HG02571 (cell line): ENCODE measurements around the gene WWTR1.

Source experiments
- ATAC-seq: cut with Tn5 transposase; IDR thresholded peaks from one replicate; pipeline ENCODE4 v1.9.1; 2021; ENCODE audit warnings: mild to moderate bottlenecking, moderate library complexity; ENCODE audit not compliant: unreplicated experiment

Gene WWTR1

DNA sequence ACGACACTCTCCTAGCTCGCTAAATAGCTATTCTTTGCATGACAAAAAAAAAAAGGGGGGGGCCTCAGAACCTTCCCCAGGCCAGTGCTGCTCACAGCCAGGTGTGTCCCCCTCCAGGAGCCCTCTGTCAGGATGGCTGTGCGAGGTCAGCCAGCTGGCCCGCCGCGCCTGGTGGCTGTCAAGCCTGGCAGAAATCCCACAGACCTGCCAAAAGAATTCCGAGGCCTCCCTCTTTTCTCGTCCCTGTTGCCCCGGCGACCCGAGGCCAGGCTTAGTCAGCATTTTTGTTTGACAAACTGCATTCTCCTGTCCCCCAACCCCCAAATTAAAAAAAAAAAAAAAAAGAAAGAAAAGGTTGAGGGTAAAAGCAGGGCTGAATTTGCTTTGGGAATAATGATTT is 121.4 kb downstream of the WWTR1 start:
- no peak for ATAC-seq

DNA sequence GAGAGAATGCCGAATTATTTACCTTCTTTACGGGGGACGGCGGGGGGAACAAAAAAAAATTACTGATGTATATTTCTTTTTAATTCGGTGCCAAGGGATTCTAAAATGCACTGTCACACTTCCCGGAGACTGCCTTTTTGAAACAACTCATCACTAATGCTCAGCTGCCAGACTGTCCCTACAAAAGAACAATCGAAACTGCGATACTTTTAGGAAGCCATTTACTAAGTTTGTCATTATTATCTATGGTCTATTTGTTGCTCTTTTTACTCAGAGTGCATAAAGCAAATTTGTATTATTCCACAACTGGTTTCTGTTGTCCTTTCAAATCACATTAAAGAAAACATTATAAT is 122.5 kb downstream of the WWTR1 start:
- ATAC-seq: no peak

- ATAC-seq: no peak
These were observed 123.0 kb downstream of the WWTR1 start for GRCh38 chr3:149534671-149535332.

DNA sequence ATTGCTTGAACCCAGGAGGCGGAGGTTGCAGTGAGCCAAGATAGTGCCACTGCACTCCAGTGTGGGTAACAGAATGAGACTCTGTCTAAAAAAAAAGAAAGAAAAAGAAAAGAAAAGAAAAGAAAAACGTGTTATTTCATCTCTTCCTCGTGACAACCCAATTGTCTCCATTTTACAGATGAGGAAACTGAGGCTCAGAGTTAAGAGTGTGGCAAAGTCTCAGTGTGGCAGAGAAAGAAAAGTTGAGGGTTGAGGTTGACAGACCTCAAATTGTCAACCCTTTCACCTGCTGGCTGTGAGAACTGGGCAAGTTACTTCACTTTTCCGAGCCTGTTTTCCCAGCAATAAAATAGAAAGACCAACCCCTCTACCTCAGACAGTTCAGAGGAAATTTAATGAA is 123.7 kb downstream of the WWTR1 start:
- ATAC-seq: no peak

- no peak for ATAC-seq
These were observed 125.2 kb downstream of the WWTR1 start for GRCh38 chr3:149532489-149533180.

GRCh38 chr3:149529099-149529498 is 128.7 kb downstream of the WWTR1 start:
- ATAC-seq: no peak

- no peak for ATAC-seq
These were observed 129.5 kb downstream of the WWTR1 start for GRCh38 chr3:149528340-149528650.

- no peak for ATAC-seq
These were observed 130.1 kb downstream of the WWTR1 start for GRCh38 chr3:149527531-149528339.

DNA sequence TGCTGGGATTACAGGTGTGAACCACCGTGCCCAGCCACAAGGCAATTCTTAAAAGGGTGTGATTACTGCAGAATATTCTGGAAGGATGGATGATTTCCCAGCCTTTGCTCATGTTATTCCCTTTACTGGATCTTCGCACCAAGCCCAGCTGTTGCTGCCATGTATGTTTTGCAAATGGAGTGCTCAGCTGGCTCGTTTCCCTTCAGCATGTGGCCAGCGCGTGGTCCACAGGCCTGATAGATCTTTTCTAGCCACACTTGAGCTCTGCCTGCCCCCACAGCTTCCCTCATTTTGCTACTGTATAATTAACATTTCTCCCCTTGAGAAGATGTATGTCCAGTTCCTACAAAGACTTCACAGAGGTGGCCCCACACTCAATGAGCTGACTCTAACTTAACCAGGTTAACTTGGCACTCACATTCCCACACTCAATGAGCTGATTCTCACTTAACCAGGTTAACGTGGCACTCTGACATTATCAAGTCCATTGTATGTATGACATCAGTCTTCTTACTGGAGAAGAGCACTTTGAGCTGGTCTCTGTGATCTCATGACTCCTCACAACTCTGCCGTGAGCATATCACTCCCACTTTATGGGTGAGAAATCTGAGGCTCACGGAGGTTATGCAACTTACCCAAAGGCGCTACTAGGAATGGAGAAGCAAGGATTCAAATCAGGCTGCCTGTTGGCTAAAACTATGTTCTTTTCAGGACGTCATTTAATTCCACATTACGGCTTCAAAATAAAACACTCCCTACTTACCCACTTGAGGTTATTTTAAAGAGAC is 134.1 kb downstream of the WWTR1 start:
- no peak for ATAC-seq

- ATAC-seq: no peak
These were observed 137.9 kb downstream of the WWTR1 start for GRCh38 chr3:149519912-149520311.

GRCh38 chr3:149516920-149517319 is 140.9 kb downstream of the WWTR1 start:
- ATAC-seq: no peak

DNA sequence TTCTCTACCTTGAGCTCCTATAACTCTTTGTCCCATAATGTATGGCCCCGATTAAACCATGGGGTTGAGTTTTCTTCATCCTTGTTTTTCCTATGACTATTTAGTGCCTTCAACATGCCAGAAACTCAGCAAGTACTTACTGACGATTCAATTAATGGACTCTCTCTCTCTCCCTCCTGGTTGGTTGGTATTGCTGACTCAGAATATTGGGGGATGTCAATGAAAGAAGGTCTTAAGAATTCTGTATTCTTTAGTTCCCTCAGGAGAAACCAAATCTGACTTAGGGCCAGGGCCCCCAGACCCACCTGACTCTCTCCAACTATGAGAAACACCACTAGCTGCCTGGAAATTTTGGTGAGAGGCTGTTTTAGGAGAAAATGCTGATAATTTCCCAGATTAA is 142.6 kb downstream of the WWTR1 start:
- no peak for ATAC-seq

DNA sequence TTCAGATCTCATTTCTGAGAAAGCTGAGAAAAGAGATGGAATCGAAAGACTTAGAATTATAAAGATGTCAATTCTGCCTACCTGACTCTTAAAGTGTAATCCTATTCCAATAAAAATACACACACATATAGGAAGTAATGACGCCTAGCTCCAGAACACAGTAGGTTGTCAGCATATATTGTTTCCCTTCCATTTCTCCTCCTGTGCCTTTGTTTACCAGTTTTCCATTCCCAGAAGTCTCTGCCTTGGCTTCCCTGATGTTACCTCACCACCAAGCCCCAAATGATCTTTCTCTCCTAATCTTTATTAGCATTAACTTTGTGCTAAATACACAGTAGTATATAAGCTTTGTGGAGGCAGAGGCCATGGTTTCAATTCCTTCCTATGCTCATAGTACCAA is 143.4 kb downstream of the WWTR1 start:
- ATAC-seq: no peak

DNA sequence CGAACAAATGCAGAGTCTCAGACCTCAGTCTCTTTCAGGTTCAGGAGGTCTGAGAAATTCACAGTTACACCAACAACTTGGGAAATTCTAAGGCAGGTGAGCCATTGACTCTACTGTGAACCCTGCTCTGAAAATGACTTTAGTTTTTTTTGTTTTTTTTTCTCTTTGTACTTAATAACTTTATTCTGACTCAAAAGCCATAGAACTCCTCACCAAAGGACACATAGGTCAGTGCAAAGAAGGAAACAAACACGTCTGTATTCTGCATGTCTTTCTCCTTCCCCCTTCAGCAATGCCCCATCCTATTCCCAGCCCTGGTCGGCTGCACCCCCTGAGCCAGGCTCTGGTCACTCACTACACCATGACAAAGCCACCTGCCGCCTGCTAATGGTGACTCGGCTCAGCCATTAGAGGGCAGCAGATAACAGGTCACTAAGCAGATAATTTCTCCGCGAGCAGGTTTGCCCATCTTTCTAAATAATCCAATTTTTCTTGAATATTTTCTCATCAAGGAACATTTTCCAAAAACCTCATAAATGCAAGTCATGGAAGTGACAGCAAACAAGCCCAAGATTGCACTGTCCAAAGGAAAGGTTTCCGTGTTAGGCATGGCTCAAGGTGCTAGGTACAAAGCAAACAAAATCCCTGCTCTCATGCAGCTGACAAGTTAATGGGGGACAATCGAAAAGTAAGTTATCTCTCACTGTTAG is 145.6 kb downstream of the WWTR1 start:
- peak; percentile 72 for ATAC-seq

DNA sequence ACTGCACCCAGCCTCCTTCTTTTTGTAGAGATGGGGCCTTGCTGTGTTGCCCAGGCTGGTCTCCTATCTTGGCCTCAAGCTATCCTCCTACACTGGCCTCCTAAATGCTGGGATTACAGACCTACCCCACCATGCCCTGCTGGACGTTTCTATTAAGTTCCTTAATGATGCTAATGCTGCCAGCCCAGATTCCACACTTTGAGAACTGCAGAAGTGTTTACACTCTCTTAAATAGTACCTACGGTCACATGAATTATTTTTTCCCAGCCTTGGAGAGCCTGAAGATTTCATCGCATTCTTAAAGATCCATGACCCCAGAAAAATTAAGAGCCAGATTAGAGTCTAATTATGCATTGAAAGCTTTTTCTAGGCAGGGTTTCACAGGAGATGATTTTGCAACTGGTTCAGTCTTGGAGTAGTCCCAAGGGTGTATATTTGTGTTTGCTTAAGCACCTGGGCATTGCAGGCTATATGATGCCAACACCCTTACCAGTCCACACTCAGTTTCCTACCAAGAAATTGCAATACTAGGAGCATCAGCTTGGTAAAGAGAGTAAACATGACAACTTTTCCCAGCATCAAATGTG is 146.7 kb downstream of the WWTR1 start:
- no peak for ATAC-seq

GRCh38 chr3:149510480-149510879 is 147.3 kb downstream of the WWTR1 start:
- no peak for ATAC-seq

- ATAC-seq: no peak
These were observed 148.3 kb downstream of the WWTR1 start for GRCh38 chr3:149509526-149509925.

DNA sequence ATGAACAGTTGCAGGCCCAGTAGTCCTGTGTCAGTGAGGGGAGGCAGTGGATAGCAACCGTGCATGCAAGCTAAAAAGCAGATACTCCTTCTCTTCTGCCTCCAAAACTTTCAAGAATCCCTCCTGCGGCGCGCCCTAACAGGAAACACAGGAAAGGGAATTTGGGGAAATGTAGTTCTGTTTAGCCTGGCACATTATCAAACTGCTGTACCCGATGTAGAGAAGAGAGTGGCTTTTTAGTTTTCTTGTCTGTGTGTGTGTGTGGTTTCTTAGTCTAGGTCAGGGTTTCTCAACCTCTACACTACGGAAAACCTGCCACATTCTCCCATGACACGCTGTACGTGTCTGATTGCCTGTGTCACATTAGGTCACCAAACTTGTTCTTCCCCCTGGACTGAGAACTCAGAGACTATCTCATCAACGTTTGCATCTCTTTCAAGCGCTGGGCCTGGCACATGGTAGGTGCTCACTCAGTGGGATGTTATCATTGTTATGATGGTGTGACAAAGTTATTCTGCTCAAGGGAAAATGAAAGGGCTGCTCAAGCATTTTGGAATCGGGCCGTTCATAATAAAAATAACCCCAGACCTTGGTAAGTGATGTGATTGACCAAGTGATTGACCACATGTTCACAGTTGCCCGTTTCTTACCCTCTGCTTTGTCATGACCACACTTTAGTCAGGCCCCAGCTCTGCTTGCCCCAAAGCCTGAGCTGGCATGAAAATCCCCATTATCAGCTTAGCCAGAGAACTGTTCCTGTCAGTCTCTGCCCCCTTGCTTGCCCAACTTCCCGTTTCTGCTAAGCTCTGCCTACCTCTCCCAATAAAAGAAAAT is 150.1 kb downstream of the WWTR1 start:
- no peak for ATAC-seq

DNA sequence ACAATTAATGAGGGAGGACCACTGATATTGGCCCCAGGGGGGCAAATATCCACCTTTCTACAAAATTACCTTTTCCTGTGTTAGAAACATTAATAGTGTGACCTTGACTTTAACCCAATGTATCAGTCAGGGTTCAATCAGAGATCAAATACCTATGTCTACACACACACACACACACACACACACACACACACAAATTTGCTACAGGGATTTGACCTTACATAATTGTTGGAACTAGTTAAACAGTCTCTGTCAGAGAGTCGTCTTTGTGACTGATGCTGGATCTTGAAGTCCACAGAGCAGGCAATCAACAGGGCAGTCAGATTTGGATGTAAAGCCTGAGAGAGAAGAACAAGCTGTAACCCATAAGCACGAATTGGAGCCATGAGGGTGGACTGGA is 150.9 kb downstream of the WWTR1 start:
- ATAC-seq: no peak

- no peak for ATAC-seq
These were observed 151.3 kb downstream of the WWTR1 start for GRCh38 chr3:149506540-149506939.
